Transverse colon (tissue), 4 donors: ENCODE results near the gene UTF1. TPM values are rescaled to one million over a fixed set of nuclear protein-coding genes. Genes with fewer than 3 reads are reported as not detected.

Experiments
- DNase-seq: peaks from one replicate; pipeline ENCODE4 v3.0.0-alpha.2; 2019
- H3K27ac ChIP-seq, 4 donors: fragments of 200-600 bp; sonication (generic); 2 replicates each; pipeline ENCODE4 v1.5.1; 2016 to 2018; ENCODE audit warnings: inconsistent platforms in 4 of 4
- H3K27me3 ChIP-seq: fragments of 200-600 bp; sonication (generic); 2 replicates; pipeline ENCODE4 v1.5.1; 2017; ENCODE audit warnings: inconsistent platforms
- H3K36me3 ChIP-seq, 4 donors: fragments of 200-600 bp; sonication (generic); 2 replicates each; pipeline ENCODE4 v1.5.1; 2017 to 2019; ENCODE audit warnings: inconsistent platforms in 4 of 4
- H3K4me1 ChIP-seq, 4 donors: fragments of 200-600 bp; sonication (generic); 2 replicates each; pipeline ENCODE4 v1.5.1; 2017 to 2020; ENCODE audit warnings: inconsistent platforms in 4 of 4
- H3K4me3 ChIP-seq, 4 donors: fragments of 200-600 bp; sonication (generic); 1 replicate in 1 of 4; 2 replicates in 3 of 4; pipeline versions ENCODE4 v1.5.1 to v1.6.1; 2017 to 2019; ENCODE audit warnings: inconsistent platforms in 4 of 4
- H3K9me3 ChIP-seq, 2 donors: fragments of 200-600 bp; sonication (generic); 2 replicates each; pipeline ENCODE4 v1.5.1; 2017 to 2019; ENCODE audit warnings: inconsistent platforms in 2 of 2
- CTCF ChIP-seq, 5 experiments: fragments of 200-600 bp in 3 of 5; fragments of 450-650 bp in 2 of 5; sonication (generic) in 3 of 5; IDR thresholded peaks; 1 replicate in 2 of 5; 2 replicates in 3 of 5; pipeline ENCODE4 v1.5.1; 2016 to 2017; ENCODE audit warnings: antibody characterized with exemption in 5 of 5, inconsistent platforms in 3 of 5, mild to moderate bottlenecking in 2 of 5, moderate library complexity in 1 of 5
- EP300 ChIP-seq: sonication (generic); formaldehyde crosslinking; IDR thresholded peaks from one replicate; pipeline ENCODE4 v1.6.1; 2017; ENCODE audit warnings: antibody characterized with exemption, low read depth
- POLR2A ChIP-seq: fragments of 450-650 bp; IDR thresholded peaks from one replicate; pipeline ENCODE4 v1.6.1; 2016; ENCODE audit warnings: antibody characterized with exemption, mild to moderate bottlenecking, moderate library complexity
- POLR2AphosphoS5 ChIP-seq, 3 donors: sonication (generic); formaldehyde crosslinking; IDR thresholded peaks; one replicate each; pipeline ENCODE4 v1.6.1; 2016; ENCODE audit warnings: antibody characterized with exemption in 3 of 3
- WGBS, 2 donors: methylation state at CpG; one replicate each; pipeline ENCODE4 v1.1.5; 2018; ENCODE audit warnings: low coverage in 1 of 2; 5-methylcytosine and 5-hydroxymethylcytosine counted together
- in situ Hi-C, 4 donors: fragments of 200-750 bp; cut with MboI; loops; one replicate each; pipeline versions ENCODE4 v1.15.0 to v1.15.1; 2017; ENCODE audit warnings: low sequenced_read_pairs in 3 of 4, low pct_ligation_motif_present in 1 of 4, low pct_unique_long_range_greater_than_20kb in 1 of 4
- intact Hi-C: fragments of 100-400 bp; cut with DNase I; formaldehyde crosslinking; loops from one replicate; pipeline ENCODE4 v1.15.1; 2023; ENCODE audit warnings: low total_unique reads
- total RNA-seq, 4 donors: library from RNA; depleted of rRNA; stranded (reverse); fragments of >200 nt; gene quantifications; one replicate each; pipeline ENCODE4 v1.1.0, GENCODE V29; 2016

The UTF1 gene
- total RNA-seq, 4 donors from 2014 or later = not detected

- peaks cover 0 to 15% (median 6%) of the 10 kb centered on the region in 4 donors for H3K4me1 ChIP-seq
Measured at GRCh38 chr10:133246236-133246626, 16.2 kb downstream of the UTF1 start.

GRCh38 chr10:133247681-133248333 is 17.8 kb downstream of the UTF1 start:
- intact Hi-C loops = no loop called here
- Histone ChIP-seq H3K9me3 (no peaks in the 10 kb centered on the region), H3K4me3 (no peak overlapping the region), H3K36me3 (no peaks in the 10 kb centered on the region), H3K27ac (no peak overlapping the region), H3K4me1 (peaks cover 0 to 8% (median 5%) of the 10 kb centered on the region in 4 donors), H3K27me3 (peaks cover 65% of the 10 kb centered on the region)
- in situ Hi-C loops = no loop called here
- DNase-seq = no peak
- TF ChIP-seq EP300 = no peak
- no peak for TF ChIP-seq CTCF (IDR thresholded peaks at IDR 0.05)
- TF ChIP-seq POLR2A = no peak
- TF ChIP-seq POLR2AphosphoS5 (IDR thresholded peaks at IDR 0.05) = no peak
- WGBS, 2 donors = 90% methylated on average over 27 of the region's 36 CpGs; no CpG with 5 or more reads in 1 of the 2 donors

More at GRCh38 chr10:133246236-133246626, 16.2 kb downstream of the UTF1 start:
- Histone ChIP-seq H3K9me3 (no peaks in the 10 kb centered on the region), H3K4me3 (no peak overlapping the region), H3K36me3 (no peaks in the 10 kb centered on the region), H3K27me3 (peaks cover 80% of the 10 kb centered on the region), H3K27ac (no peak overlapping the region)
- intact Hi-C loops (no loop called here), in situ Hi-C loops (no loop called here)
- TF ChIP-seq POLR2AphosphoS5 (IDR thresholded peaks at IDR 0.05) (no peak), CTCF (IDR thresholded peaks at IDR 0.05) (no peak), POLR2A (no peak)
- no peak for DNase-seq
- WGBS, 2 donors = 42% methylated on average over 12 of the region's 12 CpGs; no CpG with 5 or more reads in 1 of the 2 donors

- Histone ChIP-seq H3K4me3 (no peak overlapping the region), H3K9me3 (no peaks in the 10 kb centered on the region), H3K36me3 (no peaks in the 10 kb centered on the region), H3K27me3 (peaks cover 64% of the 10 kb centered on the region), H3K27ac (no peak overlapping the region), H3K4me1 (peaks cover 0 to 8% (median 5%) of the 10 kb centered on the region in 4 donors)
- intact Hi-C loops = no loop called here
- WGBS, 2 donors = 89% methylated on average over 9 of the region's 12 CpGs; no CpG with 5 or more reads in 1 of the 2 donors
- TF ChIP-seq POLR2A (no peak), POLR2AphosphoS5 (IDR thresholded peaks at IDR 0.05) (no peak), EP300 (no peak), CTCF (IDR thresholded peaks at IDR 0.05) (no peak)
- no peak for DNase-seq
- in situ Hi-C loops = no loop called here
Measured at GRCh38 chr10:133248334-133248715, 18.3 kb downstream of the UTF1 start.

GRCh38 chr10:133249094-133249780 is 19.2 kb downstream of the UTF1 start:
- peaks cover 0 to 8% (median 5%) of the 10 kb centered on the region in 4 donors for H3K4me1 ChIP-seq
- TF ChIP-seq EP300 (no peak), POLR2A (no peak), POLR2AphosphoS5 (IDR thresholded peaks at IDR 0.05) (no peak), CTCF (IDR thresholded peaks at IDR 0.05) (no peak)
- H3K36me3 ChIP-seq = no peaks in the 10 kb centered on the region
- 71% methylated on average over 17 of the region's 21 CpGs; no CpG with 5 or more reads in 1 of the 2 donors for WGBS, 2 donors
- peaks cover 55% of the 10 kb centered on the region for H3K27me3 ChIP-seq
- in situ Hi-C loops (no loop called here), intact Hi-C loops (no loop called here)
- H3K27ac ChIP-seq = no peak overlapping the region
- H3K4me3 ChIP-seq = no peak overlapping the region
- H3K9me3 ChIP-seq = no peaks in the 10 kb centered on the region
- no peak for DNase-seq
